DMS114 treated with DMSO at 0.1 percent for 48 hours (cell line): ENCODE data around the gene PTPRG.

Source experiments
- DNase-seq: peaks from one replicate; lab custom pipeline; 2025; ENCODE audit not compliant: unreplicated experiment; lab: John Stamatoyannopoulos, UW

The PTPRG gene

GRCh38 chr3:62295571-62295970 is 734.2 kb downstream of the PTPRG start:
- DNase-seq = no peak

- no peak for DNase-seq
Measured at GRCh38 chr3:62300617-62301016, 739.2 kb downstream of the PTPRG start.

- DNase-seq = no peak
Measured at GRCh38 chr3:62312201-62312600, 750.8 kb downstream of the PTPRG start.

- DNase-seq = no peak
Measured at GRCh38 chr3:62316525-62316924, 755.2 kb downstream of the PTPRG start.

GRCh38 chr3:62318365-62318751 is 757.0 kb downstream of the PTPRG start:
- no peak for DNase-seq

- DNase-seq = peak; percentile 61
Measured at GRCh38 chr3:62318752-62319569, 757.6 kb downstream of the PTPRG start.

- no peak for DNase-seq
Measured at GRCh38 chr3:62319570-62320243, 758.3 kb downstream of the PTPRG start.

- DNase-seq = no peak
Measured at GRCh38 chr3:62323241-62323640, 761.9 kb downstream of the PTPRG start.

GRCh38 chr3:62325896-62326295 is 764.5 kb downstream of the PTPRG start:
- no peak for DNase-seq

GRCh38 chr3:62329971-62330370 is 768.6 kb downstream of the PTPRG start:
- peak; percentile 1 for DNase-seq

GRCh38 chr3:62332017-62332416 is 770.6 kb downstream of the PTPRG start:
- no peak for DNase-seq

GRCh38 chr3:62332835-62333244 is 771.5 kb downstream of the PTPRG start:
- DNase-seq = no peak

- DNase-seq = no peak
Measured at GRCh38 chr3:62335196-62335595, 773.8 kb downstream of the PTPRG start.

GRCh38 chr3:62343755-62344154 is 782.4 kb downstream of the PTPRG start:
- no peak for DNase-seq
